Activated CD8-positive, alpha-beta memory T cell treated with anti-CD3 and anti-CD28 coated beads, Interleukin-2, amount 50 U/mL, for 4 hours (primary cell): Measurements from ENCODE around the gene MAX.

Experiments
- DNase-seq: peaks from one replicate; pipeline ENCODE4 v3.0.0-alpha.2; 2020

MAX gene

GRCh38 chr14:65072256-65072655 is 30.1 kb downstream of the MAX start:
- no peak for DNase-seq

GRCh38 chr14:65071544-65071943 is 30.8 kb downstream of the MAX start:
- DNase-seq = no peak

GRCh38 chr14:65070471-65070976 is 31.8 kb downstream of the MAX start:
- no peak for DNase-seq

DNA sequence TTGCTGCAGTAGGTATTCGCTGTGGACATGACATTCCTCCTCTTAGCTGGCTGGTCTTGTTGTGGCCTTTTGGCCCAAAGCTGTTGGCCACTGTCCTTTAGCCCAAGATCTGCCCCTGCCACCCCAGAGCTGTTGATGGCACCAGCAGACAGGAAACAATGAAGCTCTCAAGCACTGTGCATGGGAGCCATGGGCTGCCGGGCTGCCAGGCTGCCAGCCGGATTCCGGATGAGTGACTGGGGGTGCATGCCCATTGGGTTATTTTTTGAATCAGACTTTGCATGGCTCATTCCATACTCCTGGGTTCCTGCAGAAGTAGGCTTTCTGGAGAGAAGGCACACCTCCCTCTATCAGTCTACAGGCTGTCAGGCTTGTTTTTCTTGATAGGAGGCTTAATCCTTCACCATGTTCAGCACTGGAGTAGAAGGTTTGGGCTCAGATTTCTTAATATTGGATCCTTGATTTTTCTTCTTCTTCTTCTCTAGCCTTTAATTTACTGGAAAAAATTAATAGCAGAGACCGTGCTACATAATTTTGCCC is 32.4 kb downstream of the MAX start:
- DNase-seq = no peak

GRCh38 chr14:65065719-65066118 is 36.6 kb downstream of the MAX start:
- DNase-seq = no peak

DNA sequence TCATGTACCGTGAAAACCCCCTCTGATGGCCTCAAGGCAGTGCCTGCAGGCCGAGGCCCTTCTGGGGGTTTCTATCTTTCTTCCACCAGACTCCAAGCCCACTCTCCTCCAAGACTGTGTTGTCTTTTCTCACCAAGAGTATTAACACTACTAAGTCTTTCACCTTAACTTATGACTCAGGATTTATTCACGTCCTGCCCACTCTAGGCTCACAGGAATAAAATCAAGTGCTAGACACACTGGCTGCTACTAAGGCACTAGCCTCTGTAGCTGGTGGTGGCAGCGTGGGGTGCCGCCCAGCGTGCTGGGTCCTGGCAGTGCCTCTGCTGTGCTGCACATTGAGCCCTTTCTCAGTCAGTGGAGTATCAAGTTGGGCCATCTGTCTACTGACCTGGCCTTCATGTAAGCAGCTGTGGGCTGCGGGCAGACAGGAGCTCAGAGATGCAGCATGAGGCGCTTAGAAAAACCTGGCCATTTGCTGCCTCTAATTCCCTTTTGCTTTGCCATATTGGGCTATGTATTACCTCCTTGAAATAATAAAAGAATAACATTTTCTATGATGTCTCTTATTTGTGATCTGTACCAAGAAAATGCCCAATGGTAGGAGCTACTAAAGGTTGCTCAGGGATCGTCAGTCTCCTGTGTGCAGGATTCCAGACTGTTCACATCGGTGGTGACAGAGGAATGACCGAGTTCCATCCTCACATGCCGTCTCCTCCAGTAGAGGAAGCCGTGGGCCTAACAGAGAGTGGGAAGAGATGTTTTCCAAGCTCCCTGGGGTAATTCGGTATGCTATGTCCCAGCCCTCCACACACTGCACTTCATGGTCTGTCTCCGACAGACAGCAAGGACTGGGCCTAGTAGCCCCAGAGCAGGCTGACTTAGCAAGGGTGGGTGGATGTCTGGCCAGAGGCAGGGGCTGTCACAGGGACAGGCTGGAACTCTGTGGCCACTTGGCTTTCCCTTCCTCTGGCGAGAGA is 39.9 kb downstream of the MAX start:
- DNase-seq = no peak

GRCh38 chr14:65057695-65058094 is 44.6 kb downstream of the MAX start:
- no peak for DNase-seq

DNA sequence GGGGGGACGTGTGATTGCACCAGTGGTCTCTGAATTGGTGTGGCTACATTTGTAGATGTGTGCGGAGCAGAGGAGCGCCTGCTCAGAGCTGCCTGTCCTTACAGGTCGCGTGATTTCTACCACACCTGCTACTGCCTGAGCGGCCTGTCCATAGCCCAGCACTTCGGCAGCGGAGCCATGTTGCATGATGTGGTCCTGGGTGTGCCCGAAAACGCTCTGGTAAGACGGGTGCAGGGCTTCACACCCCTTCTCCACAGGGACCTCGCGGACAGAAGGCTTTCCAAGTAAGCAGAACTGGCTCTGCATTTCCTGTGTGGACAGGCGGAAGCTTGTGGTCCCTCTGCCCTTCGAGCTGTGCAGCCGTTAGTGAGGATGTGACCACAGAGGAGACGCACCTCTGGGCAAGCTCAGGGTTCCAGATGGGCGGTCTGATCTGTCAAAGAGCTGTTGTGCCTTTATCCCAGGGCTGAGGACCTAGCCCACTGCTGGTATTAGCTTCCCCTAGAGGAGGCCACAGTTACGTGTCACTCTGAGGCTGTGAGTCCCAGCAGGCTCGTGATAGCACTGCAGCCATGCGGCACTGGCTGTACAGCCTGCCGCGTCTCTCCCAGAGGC is 47.7 kb downstream of the MAX start:
- DNase-seq = no peak

DNA sequence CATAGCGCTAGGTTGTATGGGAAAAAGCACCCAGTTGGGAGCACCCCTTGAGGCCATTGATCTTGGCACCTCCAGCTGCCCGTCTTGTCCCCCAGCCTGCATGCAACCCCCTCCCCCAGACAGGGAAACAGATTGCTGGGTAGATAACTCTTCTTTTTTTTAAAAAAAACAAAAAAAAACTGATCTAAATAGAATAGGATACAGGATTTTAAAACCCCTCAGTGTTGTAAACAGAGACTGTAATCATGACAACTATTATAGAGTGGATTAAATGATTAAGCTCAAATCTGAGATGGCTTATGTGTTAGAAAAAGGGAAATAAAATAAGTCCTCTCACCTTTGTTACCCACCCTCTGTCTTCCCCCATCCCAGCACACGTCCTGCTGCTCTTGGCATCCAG is 48.9 kb downstream of the MAX start:
- DNase-seq = no peak

GRCh38 chr14:65052832-65053231 is 49.5 kb downstream of the MAX start:
- DNase-seq = no peak

DNA sequence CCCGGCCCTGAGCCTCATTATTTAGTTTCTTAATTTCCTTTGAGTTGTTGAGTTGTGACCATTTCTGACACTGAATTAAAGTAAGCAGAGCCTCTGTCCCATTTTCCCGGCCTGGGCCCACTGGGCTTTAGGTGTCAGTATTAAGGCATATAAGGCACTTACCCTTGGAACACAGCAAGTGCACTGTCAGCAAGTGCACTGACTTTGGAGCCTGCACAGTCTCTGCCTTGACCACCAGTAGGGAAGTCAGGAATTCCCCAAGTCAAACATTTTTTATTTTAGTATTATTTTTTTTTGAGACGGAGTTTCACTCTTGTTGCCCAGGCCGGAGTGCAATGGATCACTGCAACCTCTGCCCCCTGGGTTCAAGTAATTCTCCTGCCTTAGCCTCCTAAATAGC is 56.6 kb downstream of the MAX start:
- no peak for DNase-seq

GRCh38 chr14:65045006-65045405 is 57.3 kb downstream of the MAX start:
- no peak for DNase-seq

DNA sequence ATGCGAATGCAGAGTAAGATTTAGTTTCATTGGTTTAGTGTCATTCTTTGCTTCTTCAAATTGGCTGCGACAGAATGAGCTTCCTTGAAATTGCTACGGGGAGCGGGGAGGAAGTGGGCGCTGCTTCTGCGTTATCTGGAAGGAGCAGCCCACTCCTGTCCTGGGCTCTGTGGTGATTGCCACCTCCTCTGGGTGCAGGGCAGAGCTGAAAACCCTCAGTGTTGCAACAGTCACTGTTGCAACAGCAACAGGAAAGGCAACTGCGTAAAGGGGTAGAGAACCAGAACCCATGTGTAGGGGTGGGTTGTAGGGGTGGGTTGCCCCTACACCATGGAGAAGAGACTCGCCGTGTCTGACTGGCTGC is 57.7 kb downstream of the MAX start:
- DNase-seq = no peak

DNA sequence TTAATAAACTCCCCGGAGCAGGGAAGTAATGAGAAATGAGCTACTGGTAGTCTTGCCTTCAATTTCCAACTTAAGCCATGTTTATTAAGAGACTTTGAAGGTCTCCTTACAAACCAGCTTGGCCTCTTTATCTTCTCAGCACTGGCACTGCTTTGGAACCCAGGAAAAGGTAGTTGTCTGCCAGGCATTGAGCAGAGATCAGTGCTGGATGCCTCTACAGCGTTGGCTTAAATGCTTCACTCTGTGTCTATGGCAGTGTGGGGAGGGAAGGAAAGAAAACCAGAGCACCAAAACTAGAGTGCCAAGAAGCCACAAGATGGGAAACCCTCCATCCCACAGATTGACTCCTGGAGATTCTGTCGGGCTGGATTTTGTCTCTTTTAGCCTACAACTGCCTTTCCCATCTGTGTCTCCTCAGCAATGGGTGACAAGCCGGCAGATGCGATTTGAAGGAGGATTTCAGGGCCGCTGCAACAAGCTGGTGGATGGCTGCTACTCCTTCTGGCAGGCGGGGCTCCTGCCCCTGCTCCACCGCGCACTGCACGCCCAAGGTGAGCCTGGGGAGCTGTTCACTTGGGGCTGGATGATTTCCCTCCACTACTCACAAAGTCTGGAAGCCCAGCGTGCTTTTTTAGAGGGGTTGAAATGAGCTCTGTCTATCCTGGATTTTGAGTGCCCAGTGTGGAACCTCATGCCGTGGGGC is 58.3 kb downstream of the MAX start:
- DNase-seq = no peak

- DNase-seq = no peak
Measured at GRCh38 chr14:65042731-65043372, 59.5 kb downstream of the MAX start.

DNA sequence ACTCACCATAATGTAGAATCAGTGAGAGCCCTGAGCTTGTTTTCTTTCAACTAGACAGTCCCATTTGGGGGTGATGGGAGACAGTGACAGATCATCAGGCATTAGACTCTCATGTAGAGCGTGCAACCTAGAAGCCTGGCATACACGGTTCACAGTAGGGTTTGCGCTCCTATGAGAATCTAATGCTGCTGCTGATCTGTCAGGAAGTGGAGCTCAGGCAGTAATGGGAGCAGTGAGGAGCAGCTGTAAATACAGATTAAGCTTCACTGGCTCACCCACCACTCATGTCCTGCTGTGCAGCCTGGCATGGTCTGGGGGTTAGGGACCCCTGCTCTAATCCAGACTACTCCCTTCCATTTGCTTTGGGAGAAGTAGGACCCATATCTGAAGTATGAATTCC is 60.0 kb downstream of the MAX start:
- DNase-seq = no peak

GRCh38 chr14:65041434-65041915 is 60.8 kb downstream of the MAX start:
- no peak for DNase-seq

DNA sequence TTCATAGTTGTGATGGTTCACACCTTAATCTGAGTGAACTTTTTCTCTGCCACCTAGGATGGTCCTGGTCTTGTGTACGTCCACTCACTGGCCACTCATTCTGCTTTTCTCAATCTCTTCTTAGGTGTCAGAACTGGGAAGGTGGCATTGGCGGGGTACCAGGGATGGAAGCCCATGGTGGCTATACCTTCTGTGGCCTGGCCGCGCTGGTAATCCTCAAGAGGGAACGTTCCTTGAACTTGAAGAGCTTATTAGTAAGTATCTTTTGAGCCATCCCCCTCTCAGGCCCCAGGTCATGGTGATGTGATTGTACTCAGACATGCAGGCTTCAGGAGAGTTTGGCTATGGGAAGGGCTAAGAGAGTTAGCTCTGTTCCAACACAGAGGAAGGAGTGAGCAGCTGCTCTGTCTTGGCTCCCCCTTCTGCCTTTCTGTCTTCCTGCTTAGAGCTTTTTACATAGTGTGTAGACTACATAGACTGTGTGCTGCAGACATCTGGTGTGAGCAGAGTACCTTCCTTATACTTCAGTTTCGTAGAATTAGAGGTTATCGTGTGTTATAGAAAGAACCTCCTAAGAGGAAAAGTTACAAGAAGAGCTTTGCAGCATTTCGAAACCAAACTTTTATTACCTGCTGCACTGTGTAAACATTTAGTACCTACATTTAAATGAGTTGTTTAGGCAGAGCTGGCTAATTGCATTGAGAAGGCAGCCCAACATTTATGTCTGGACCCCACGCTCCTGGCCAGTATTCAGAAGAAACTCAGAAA is 61.5 kb downstream of the MAX start:
- no peak for DNase-seq

GRCh38 chr14:65038966-65039365 is 63.4 kb downstream of the MAX start:
- DNase-seq = no peak

DNA sequence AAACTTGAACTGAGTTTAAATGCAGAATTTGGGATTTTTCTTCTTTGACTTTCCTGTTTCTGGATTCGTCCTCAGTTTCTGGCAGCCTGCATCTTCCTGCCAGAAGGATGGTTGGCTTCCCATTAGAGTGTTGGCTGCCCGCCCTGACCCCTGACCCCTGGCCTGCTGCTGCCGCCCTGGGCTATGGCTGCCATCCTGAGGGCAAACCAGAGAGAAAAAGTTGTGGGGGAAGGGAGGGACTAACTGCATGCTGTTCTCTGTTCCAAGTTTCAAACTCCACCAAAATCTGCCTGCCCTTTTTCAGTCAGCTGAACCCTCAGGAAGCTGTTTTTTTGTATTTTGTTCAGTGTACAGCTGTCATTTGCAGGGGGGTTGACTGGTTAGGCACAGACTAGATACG is 67.3 kb downstream of the MAX start:
- no peak for DNase-seq

DNA sequence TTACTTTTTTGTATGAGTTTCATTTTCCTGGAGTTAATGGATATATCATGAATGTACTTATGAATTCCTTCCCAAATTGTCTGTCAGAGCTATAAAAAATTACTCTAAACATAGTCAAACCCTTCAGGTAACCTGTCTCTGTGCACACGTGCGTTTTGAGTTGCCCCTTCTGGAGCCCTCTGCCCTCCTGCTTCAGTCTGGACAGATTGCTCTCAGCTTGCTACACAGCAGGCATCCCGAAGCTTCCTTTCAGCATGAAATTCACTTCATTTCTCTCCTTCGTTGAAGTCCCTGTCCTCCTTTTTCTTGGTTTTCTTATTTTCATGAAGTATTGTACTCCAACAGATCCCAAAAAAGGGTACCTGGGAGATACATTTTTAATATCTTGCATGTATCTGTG is 68.3 kb downstream of the MAX start:
- DNase-seq = no peak

- DNase-seq = no peak
Measured at GRCh38 chr14:65033181-65033580, 69.1 kb downstream of the MAX start.
